DMS79 (cell line): ENCODE measurements around the gene TMEM132A.

Source experiments
- DNase-seq: peaks from one replicate; lab custom pipeline; 2025; lab: John Stamatoyannopoulos, UW

The TMEM132A gene

GRCh38 chr11:60924110-60924905 is at the start of gene TMEM132A:
Gene TMEM132A, plus strand, starts transcription at chr11:60924460. Its CDS starts 174 bp downstream, at chr11:60924634.
- peak; percentile 13 for DNase-seq

GRCh38 chr11:60875366-60876167 is 48.7 kb upstream of the TMEM132A start:
- DNase-seq: no peak

GRCh38 chr11:60876168-60876485 is 48.1 kb upstream of the TMEM132A start:
- DNase-seq: no peak

- DNase-seq: no peak
Measured at GRCh38 chr11:60878245-60879101, 45.8 kb upstream of the TMEM132A start.

- DNase-seq: no peak
Measured at GRCh38 chr11:60879104-60879503, 45.2 kb upstream of the TMEM132A start.

- DNase-seq: no peak
Measured at GRCh38 chr11:60879971-60880588, 44.2 kb upstream of the TMEM132A start.

GRCh38 chr11:60880643-60881282 is 43.5 kb upstream of the TMEM132A start:
- DNase-seq: peak; percentile 56

GRCh38 chr11:60887556-60887955 is 36.7 kb upstream of the TMEM132A start:
- peak; percentile 65 for DNase-seq

- DNase-seq: no peak
Measured at GRCh38 chr11:60889869-60890311, 34.4 kb upstream of the TMEM132A start.

- no peak for DNase-seq
Measured at GRCh38 chr11:60890696-60891095, 33.6 kb upstream of the TMEM132A start.

- DNase-seq: peak; percentile 16
Measured at GRCh38 chr11:60891103-60891741, 33.0 kb upstream of the TMEM132A start.

- no peak for DNase-seq
Measured at GRCh38 chr11:60895687-60896086, 28.6 kb upstream of the TMEM132A start.

GRCh38 chr11:60897496-60897895 is 26.8 kb upstream of the TMEM132A start:
- no peak for DNase-seq

GRCh38 chr11:60899046-60899936 is 25.0 kb upstream of the TMEM132A start:
- peak; percentile 21 for DNase-seq

- no peak for DNase-seq
Measured at GRCh38 chr11:60899977-60900376, 24.3 kb upstream of the TMEM132A start.

- no peak for DNase-seq
Measured at GRCh38 chr11:60900673-60901404, 23.4 kb upstream of the TMEM132A start.

- no peak for DNase-seq
Measured at GRCh38 chr11:60902625-60903024, 21.6 kb upstream of the TMEM132A start.

GRCh38 chr11:60905047-60905446 is 19.2 kb upstream of the TMEM132A start:
- peak; percentile 17 for DNase-seq

GRCh38 chr11:60905551-60906113 is 18.6 kb upstream of the TMEM132A start:
- DNase-seq: peak; percentile 4
